HG03045 (cell line): ENCODE data around the gene RGS9.
A peak's percentile ranks its signal among the peaks of the same experiment; 100 is the strongest.
"Not testable (repeated sequence)": the region's sequence is repeated elsewhere in the genome, so short reads cannot be mapped to it uniquely, and the experiment has no call there.

Experiments used
- ATAC-seq: cut with Tn5 transposase; IDR thresholded peaks from one replicate; pipeline ENCODE4 v1.9.1; 2021; ENCODE audit warnings: mild to moderate bottlenecking, moderate library complexity; ENCODE audit not compliant: unreplicated experiment

Gene RGS9

GRCh38 chr17:65204001-65204400 lies 66.8 kb downstream of the RGS9 start:
- ATAC-seq, result no peak

DNA sequence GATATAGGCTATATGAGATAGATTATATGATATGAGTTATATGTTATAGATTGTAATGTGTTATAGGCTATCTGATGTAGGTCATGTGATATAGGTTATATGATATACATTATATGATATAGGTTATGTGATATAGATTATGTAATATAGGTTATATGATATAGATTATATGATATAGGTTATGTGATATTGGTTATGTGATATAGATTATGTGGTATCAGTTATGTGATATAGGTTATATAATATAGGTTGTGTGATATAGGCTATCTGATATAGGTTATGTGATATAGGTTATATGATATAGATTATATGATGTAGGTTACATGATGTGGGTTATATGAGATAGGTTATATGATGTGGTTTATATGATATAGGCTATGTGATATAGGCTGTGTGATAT lies 68.5 kb downstream of the RGS9 start:
- no peak for ATAC-seq

- not testable (repeated sequence) for ATAC-seq
These were observed 70.3 kb downstream of the RGS9 start for GRCh38 chr17:65207448-65207847.

GRCh38 chr17:65208717-65209116 lies 71.5 kb downstream of the RGS9 start:
- no peak for ATAC-seq

- no peak for ATAC-seq
These were observed 81.1 kb downstream of the RGS9 start for GRCh38 chr17:65218261-65218660.

DNA sequence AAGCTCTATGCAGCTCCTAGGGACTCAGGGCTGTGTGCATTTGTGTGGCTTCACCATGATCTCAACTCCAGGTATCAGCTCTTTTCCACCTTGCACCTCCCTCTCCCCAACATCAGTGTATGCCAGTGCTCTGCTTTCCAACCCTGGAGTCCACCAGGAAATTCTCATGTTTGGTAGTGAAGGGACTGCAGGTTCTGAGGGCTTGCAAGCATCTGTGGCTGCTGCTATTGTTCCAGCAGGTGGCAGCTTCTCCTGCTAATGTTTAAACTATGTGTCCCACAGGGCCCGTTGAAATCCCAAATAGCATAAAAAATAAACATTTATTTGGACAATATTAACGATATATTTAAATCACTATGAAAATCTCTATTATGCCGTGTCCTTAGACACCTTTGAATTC lies 82.0 kb downstream of the RGS9 start:
- no peak for ATAC-seq

GRCh38 chr17:65219707-65220106 lies 82.5 kb downstream of the RGS9 start:
- no peak for ATAC-seq

DNA sequence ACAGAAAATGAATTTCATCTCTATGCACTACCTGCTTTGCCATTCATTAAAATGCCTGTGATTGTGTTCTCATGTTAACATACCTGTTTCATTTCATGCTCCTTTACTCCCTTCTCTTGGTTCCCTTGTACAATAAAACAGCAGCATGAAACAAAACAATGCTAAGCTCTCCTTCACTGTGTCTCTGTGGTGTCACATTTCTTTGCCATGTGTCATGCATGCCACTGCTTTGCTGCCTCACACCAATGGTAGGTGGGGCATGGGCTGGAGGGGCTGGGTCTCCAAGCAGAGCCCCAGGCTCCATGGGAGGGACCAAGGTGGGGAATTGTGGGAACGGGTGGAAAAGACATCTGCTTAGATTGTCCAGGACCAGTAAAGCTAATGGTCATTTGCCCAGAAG lies 83.6 kb downstream of the RGS9 start:
- ATAC-seq, result no peak

GRCh38 chr17:65222214-65222738 lies 85.1 kb downstream of the RGS9 start:
- ATAC-seq, result no peak

- no peak for ATAC-seq
These were observed 87.9 kb downstream of the RGS9 start for GRCh38 chr17:65225061-65225460.

GRCh38 chr17:65226227-65226626 lies 89.1 kb downstream of the RGS9 start:
- ATAC-seq, result no peak

- no peak for ATAC-seq
These were observed 90.5 kb downstream of the RGS9 start for GRCh38 chr17:65227637-65228036.

DNA sequence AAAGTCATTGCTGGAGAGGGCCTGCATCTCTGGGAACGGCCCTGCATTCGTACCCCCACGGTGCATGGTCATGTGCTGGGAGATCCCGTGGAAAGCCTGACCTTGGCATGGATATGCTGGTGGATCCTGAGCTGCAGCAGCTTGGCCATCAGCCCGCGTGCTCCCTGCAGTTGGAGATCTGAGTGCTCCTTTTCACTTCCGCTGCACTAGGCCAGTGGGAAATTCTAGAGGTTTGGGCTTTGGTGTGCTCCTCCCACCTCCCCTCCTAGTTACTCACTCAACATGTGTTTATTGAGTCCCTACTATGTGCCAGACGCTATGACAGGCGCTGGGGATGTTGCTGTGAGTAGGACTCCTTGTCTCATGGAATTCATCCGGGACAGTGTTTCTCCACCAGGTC lies 91.1 kb downstream of the RGS9 start:
- no peak for ATAC-seq

DNA sequence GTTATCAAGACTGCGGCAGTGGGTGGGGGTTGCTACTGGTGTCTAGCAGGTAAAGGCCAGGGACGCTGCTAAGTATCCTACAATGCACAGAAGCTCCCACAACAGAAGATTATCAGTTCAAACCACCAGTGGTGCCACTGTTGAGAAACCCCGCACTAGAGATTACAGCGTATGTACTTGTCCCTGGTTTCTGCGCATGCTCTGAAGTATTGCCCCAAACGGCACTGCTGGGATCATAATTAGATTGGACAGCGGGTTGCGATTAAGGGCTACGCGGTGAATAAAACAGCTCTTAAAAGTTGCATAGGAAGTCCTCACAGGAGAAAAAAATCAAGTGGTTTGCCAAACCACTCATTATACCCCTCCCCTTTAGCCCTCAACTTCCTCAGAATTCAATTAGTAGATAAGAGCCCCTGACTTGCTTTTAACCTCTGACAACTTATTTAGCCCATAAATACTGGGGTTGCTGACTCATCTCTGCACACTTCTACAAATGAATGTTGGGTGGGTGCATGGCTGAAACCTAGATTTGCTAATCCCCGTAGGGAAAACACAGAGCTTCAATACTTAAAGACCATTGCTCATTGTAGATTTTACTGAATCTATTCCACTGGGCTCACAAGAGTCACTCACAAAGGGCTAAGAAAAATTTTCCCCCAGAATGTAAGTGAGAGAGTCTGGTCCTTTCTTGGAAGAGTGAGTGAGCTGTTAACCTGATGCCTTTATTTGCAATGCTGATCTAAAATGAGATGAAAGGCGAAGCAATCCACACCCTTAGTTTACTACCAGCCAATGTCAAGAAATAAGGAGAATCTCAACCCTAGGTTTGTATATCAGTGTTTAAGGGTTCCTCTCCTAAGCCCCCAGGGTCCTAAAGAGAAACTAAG lies 91.8 kb downstream of the RGS9 start:
- ATAC-seq, result no peak

DNA sequence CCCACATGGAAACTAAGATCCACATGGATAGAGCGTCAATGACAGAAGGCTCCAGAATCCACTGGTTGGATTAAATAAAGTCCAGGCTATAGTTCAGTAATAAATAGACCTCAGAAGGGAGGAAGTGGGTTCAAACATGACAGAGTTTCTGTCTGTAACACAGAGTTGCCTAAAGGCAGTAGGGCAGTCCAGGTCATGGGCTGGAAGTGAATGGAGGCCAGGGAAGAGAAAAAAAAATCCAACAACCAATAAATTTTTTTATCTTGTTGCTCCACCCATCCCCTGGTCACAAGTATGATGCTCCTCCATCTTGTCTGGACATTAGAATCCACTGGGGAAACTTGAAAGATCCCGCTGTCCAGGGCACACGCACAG lies 92.4 kb downstream of the RGS9 start:
- no peak for ATAC-seq

DNA sequence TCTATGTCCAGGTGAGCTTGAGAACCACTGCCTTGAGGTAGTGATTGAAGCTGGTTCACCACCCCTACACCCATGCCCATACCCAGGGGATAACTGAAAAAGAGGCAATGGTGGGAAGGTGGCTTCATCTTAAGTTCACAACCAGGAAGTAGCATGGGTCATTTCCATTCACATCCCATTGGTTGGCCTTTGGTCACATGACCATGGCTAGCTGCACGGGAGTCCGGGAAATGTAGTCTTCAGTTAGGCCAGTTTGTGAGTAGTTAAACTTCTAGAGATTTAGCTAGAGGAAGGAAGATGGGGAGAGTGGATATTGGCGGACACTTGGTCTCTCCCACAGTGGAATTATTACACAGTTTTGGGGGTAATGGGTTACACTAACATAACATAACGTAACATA lies 92.9 kb downstream of the RGS9 start:
- ATAC-seq, result no peak

DNA sequence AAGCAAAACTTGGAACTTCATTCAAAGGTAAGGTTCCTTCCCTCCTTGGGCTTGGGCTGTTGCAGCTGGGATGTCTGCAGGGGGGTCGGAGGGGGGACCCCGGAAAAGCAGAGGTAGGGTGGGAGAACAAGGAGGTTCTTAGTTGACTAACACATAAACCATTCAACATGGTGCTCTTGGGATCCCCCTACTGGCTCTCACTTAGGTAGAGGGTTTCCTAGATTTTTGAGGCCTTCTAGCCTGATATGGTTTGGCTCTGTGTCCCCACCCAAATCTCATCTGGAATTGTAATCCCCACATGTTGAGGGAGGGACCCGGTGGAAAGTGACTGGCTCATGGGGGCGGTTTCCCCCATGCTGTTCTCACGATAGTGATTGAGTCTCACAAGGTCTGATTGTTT lies 93.9 kb downstream of the RGS9 start:
- ATAC-seq, result no peak

GRCh38 chr17:65231662-65232335 lies 94.6 kb downstream of the RGS9 start:
- peak; percentile 50 for ATAC-seq

GRCh38 chr17:65235284-65235683 lies 98.1 kb downstream of the RGS9 start:
- ATAC-seq, result no peak

- no peak for ATAC-seq
These were observed 99.2 kb downstream of the RGS9 start for GRCh38 chr17:65236321-65236720.

- no peak for ATAC-seq
These were observed 106.9 kb downstream of the RGS9 start for GRCh38 chr17:65243838-65244625.
